GM21515 (cell line): Measurements from ENCODE around the gene HOXC4.

Experiments
- ATAC-seq: cut with Tn5 transposase; IDR thresholded peaks from one replicate; pipeline ENCODE4 v1.9.1; 2021; ENCODE audit not compliant: unreplicated experiment

Gene HOXC4

DNA sequence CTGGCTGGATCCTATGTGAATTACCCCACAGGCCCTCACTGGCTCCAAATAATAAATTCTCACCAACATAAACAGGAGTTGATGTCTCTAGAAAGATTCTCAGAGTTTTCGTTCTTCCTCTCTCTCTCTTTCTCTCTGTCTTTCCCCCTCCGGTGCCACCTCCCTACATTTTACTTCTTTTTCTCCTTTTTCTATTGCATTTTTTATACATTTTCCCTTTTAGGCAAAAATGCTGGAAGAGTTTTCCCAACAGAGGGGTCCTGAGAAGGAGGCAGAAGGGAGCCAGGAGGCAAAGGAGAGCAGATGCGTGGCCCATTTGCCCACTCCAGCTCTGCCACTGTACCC lies 26.2 kb upstream of the HOXC4 start:
- ATAC-seq = no peak

DNA sequence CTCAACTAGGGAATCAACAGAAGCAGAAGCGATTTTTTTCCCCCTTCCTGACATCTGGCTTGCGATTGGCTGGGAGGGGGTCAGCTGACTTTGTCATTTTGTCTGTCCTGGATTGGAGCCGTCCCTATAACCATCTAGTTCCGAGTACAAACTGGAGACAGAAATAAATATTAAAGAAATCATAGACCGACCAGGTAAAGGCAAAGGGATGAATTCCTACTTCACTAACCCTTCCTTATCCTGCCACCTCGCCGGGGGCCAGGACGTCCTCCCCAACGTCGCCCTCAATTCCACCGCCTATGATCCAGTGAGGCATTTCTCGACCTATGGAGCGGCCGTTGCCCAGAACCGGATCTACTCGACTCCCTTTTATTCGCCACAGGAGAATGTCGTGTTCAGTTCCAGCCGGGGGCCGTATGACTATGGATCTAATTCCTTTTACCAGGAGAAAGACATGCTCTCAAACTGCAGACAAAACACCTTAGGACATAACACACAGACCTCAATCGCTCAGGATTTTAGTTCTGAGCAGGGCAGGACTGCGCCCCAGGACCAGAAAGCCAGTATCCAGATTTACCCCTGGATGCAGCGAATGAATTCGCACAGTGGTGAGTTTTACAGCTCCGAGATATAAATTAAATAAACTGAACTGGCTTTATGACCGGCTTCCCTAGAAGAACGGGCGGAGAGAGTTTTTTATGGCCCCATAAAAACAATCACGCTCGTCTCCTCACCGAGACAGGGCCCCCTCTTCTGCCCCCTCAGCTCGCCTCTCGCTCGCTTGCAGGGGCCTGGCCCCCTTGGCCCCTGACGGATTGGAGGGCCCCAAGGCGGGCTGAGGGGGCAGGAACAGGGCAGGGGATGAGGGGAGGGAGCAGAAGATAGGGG lies 25.1 kb upstream of the HOXC4 start, which contains the start of gene HOXC6:
HOXC6 (plus strand) TSS at position 127 of the 888 bp plus-strand sequence; CDS start at position 209, 82 bp downstream.
- no peak for ATAC-seq

- ATAC-seq = no peak
Measured at GRCh38 chr12:54029529-54030441, 23.9 kb upstream of the HOXC4 start.

- no peak for ATAC-seq
Measured at GRCh38 chr12:54030442-54030801, 23.2 kb upstream of the HOXC4 start.

GRCh38 chr12:54030889-54031471 lies 22.7 kb upstream of the HOXC4 start:
- ATAC-seq = no peak

GRCh38 chr12:54031480-54031879 lies 22.2 kb upstream of the HOXC4 start:
- no peak for ATAC-seq

DNA sequence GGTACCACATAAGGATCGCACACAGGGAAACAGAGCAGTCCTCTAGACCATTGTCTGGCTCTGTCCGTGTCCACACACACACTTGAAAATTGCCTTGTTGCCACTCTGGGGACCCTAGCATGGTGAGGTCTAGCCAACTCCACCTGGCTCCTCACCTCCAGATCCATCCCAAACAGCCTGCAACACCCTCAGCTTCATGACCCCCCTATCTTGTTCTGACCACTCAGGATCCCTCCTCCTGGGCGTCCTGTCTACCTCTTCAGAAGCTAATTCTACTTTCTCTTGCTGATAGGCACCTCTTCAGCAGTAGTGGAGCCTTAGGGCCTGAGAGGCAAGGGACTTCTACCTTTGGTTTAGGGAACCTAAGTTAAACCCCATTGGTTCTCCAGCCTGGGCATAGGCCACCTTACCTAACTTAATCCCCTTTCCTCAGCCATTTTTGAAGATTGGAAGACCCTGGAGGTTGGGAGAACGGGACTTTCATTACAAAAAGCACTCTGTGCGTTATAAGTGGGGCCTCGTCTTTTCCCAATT lies 21.5 kb upstream of the HOXC4 start:
- no peak for ATAC-seq

DNA sequence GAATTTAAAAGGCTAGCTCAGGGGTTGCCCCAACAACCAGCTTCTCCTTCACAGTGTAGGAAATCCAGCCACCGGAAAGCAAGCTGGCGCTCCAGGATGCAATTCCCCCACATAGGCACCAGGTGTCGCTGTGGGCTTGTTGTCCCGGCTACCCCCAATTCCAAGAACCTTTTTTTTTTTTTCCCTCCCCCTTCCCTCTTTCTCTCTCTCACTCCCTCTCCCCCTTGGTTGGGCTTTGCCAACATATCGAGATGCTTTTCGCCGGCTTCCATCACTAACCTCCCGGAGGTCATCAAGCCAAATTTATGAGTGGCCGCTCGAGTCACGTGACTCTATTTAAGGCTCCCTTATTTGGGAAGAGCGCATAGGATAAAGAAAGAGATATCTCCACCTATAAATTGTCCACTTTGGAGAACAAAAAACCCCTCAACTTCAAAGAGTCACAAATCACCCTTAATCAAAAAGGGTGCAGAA lies 21.0 kb upstream of the HOXC4 start, which contains the start of gene HOXC5:
HOXC5 (plus strand) TSS at position 424 of the 474 bp plus-strand sequence. CDS start 73 bp downstream, outside the sequence.
- no peak for ATAC-seq

GRCh38 chr12:54033106-54033979 lies 20.3 kb upstream of the HOXC4 start:
- ATAC-seq = no peak

GRCh38 chr12:54033980-54034784 lies 19.5 kb upstream of the HOXC4 start:
- ATAC-seq = no peak

GRCh38 chr12:54034785-54035310 lies 18.8 kb upstream of the HOXC4 start:
- ATAC-seq = no peak

DNA sequence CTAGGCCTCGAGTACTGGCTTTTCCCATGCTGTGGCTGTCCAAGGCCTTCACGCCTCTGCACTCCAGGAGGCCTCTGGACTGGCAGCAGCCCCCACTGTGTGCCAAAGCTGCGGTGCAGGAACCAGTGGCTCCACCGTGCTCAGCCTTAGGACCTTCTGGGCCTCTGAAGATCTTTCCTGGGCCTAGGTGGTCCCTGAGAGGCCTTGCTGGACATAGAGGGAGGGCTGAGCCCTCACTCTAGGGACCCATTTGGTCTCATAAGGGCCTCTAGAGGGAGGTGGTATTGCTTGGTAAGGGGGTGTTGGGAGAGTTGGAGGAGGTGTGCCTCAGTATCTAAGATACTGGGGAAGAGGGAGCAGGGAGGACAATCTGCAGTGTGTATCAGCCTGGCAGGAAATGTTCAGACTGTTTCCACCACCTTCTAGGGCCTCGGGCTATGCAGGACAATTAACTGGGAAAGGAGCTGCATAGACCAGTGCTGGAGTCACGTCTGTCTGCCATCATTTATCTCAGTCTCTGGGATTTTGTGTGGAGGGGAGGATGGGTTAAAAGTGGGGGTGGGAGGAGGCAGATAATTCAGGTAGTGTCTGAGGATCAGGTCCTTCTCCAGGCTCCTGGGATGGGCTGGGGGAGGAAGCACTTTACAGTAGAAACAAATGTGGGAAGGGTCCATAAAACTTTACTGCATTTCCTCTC lies 17.9 kb upstream of the HOXC4 start:
- no peak for ATAC-seq

DNA sequence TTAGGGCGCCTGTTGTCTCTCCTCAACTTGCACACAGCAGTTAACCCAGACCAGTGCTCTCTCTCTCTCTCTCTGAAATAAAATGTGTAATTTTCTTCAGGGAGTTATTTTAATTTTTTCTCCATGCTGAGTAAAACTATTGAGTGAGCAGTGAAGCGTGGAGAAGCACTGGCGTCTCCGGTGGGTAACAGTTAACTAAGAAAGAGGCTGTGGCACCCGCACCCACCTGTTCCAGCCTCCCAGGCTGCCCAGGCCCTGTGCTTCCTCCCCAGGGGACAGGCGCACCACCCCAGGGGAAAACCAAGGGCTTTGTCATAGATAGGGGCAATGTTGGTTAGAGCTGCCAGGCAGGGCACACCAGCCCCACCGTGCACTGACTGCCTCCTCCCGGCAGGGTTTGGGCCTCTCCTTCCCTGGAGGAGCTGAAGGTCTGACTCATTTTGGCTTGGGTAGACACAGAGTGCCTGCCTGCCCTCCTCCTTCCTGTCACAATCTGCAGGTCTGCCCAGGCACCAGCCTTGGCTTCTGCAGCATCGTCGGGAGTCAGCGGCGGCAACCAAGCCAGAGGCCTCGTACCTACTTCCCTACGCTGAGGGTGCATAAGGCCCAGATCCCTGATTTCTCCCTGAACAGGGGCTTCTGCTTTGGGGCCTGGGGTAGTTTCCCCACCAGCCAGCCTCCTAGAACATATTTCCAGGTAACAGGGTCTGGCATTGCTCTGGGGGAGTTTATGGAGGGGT lies 16.8 kb upstream of the HOXC4 start:
- no peak for ATAC-seq

GRCh38 chr12:54037360-54038283 lies 16.0 kb upstream of the HOXC4 start:
- ATAC-seq = no peak

DNA sequence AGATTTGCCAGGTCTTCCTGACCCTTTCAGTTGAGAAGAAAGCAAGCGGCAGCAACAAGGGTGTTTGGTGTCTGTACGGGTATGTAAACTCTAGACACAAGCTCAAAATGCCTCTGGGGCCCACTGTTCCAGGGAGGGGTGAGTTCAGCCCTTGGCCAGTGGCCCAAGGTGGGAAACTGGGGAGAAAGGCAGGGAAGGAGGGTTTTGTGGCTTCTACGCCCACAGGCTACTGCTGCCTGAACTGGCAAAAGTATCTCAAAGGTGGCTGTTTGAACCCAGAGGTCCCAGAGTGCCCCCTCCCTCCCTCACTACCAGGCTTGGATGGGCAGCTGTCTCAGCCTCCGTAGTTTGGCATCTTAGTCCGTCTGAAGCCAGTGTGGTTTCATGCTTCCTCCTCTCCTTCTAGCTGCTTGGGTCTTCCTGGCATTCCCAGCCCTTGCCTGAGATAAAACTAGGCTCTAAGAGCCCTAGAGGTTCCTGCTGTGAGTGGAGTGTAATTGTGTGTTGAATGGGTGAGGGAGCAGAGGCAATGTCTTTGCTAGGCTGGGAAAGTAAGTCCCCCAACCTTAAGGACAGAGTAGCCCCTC lies 15.3 kb upstream of the HOXC4 start:
- no peak for ATAC-seq

GRCh38 chr12:54038871-54039414 lies 14.7 kb upstream of the HOXC4 start:
- no peak for ATAC-seq
